Calu3 (cell line): Measurements from ENCODE around the gene MRO. TPM values are rescaled to one million over a fixed set of nuclear protein-coding genes. Genes with fewer than 3 reads are reported as not detected.

Experiments
- BruUV-seq: library from RNA; stranded (reverse); fragments of 400-500 nt; replicated peaks from 2 replicates; lab custom pipeline; 2021; lab: Mats Ljungman, UMichigan
- CTCF ChIA-PET: fragments of 300-600 bp; sonication (Branson Sonifier 250); formaldehyde crosslinking; loops from one replicate; lab custom pipeline; 2022; ENCODE audit warnings: antibody characterized with exemption; lab: Charles Lee
- DNase-seq: peaks from one replicate; pipeline ENCODE4 v3.0.0; 2022
- H3K27ac Mint-ChIP-seq: one replicate; pipeline ENCODE4 v1.8.0; 2022; ENCODE audit warnings: mixed read lengths; ENCODE audit not compliant: unreplicated experiment
- H3K27me3 Mint-ChIP-seq: one replicate; pipeline ENCODE4 v1.8.0; 2022; ENCODE audit warnings: mixed read lengths; ENCODE audit not compliant: unreplicated experiment
- H3K36me3 Mint-ChIP-seq: one replicate; pipeline ENCODE4 v1.8.0; 2022; ENCODE audit warnings: mild to moderate bottlenecking, moderate library complexity, mixed read lengths; ENCODE audit not compliant: insufficient read depth, unreplicated experiment
- H3K4me1 Mint-ChIP-seq: one replicate; pipeline ENCODE4 v1.8.0; 2022; ENCODE audit warnings: mild to moderate bottlenecking, low read depth, mixed read lengths; ENCODE audit not compliant: unreplicated experiment
- H3K4me3 Mint-ChIP-seq: one replicate; pipeline ENCODE4 v1.8.0; 2022; ENCODE audit warnings: mild to moderate bottlenecking, low read depth, moderate library complexity, mixed read lengths; ENCODE audit not compliant: unreplicated experiment
- H3K9me3 Mint-ChIP-seq: one replicate; pipeline ENCODE4 v1.8.0; 2022; ENCODE audit warnings: low read depth, mixed read lengths; ENCODE audit not compliant: unreplicated experiment
- CTCF ChIP-seq: fragments of 200-600 bp; IDR thresholded peaks from one replicate; pipeline ENCODE4 v1.8.0; 2022; ENCODE audit warnings: antibody characterized with exemption; ENCODE audit not compliant: unreplicated experiment
- intact Hi-C: fragments of 100-400 bp; cut with micrococcal nuclease; formaldehyde crosslinking; loops from one replicate; pipeline ENCODE4 v1.10.0; 2022; ENCODE audit not compliant: unreplicated experiment
- total RNA-seq: library from RNA; stranded (reverse); gene quantifications from 2 replicates; pipeline ENCODE4 v1.2.3, GENCODE V29; 2022

MRO gene
- total RNA-seq, 1 experiment from 2014 or later: not detected

DNA sequence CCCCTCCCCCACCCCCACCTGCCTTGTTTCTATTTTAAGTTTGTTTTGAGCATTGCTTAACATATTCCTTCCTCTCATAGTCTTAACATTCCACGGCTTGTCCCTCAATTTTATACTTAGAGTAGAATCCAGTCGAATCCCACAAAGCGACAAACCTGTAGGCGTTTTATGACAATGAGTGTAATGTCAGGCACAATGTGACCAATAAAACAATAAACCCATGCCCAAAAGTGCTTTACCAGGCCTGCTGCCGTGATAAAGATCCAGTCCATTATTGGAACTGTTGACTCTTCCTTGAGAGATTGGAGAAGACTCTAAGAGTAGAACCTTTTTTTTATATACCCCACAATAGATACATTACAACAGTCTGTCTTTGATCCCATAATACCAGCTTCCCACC lies 6.2 kb upstream of the MRO start:
- Mint-ChIP-seq H3K27ac (no peak overlapping the region), H3K36me3 (no peaks in the 10 kb centered on the region), H3K27me3 (no peaks in the 10 kb centered on the region), H3K4me3 (no peak overlapping the region), H3K9me3 (no peaks in the 10 kb centered on the region), H3K4me1 (no peaks in the 10 kb centered on the region)
- DNase-seq: no peak
- no peak for TF ChIP-seq CTCF
- BruUV-seq: no TSS peak
- CTCF ChIA-PET: no interaction called here
- intact Hi-C loops: loop anchor here (10.0 kb wide), 2 partner anchors 129 to 369 kb away; partner anchors contain the start of gene MEX3C

GRCh38 chr18:50825621-50826020 lies 5.8 kb upstream of the MRO start:
- H3K9me3 Mint-ChIP-seq: no peaks in the 10 kb centered on the region
- no peak for DNase-seq
- no TSS peak for BruUV-seq
- no peak overlapping the region for H3K27ac Mint-ChIP-seq
- TF ChIP-seq CTCF: no peak
- no peak overlapping the region for H3K4me3 Mint-ChIP-seq
- intact Hi-C loops: loop anchor here (10.0 kb wide), 2 partner anchors 129 to 369 kb away; partner anchors contain the start of gene MEX3C
- no peaks in the 10 kb centered on the region for H3K36me3 Mint-ChIP-seq
- H3K27me3 Mint-ChIP-seq: no peaks in the 10 kb centered on the region
- CTCF ChIA-PET: interaction anchor here (0.6 kb wide), 1 partner anchor 43 kb away, joined by 3 read pairs; no protein-coding TSS in a partner anchor
- H3K4me1 Mint-ChIP-seq: no peaks in the 10 kb centered on the region

GRCh38 chr18:50822756-50823155 lies 2.9 kb upstream of the MRO start:
- CTCF ChIA-PET: no interaction called here
- no TSS peak for BruUV-seq
- TF ChIP-seq CTCF: no peak
- H3K27me3 Mint-ChIP-seq: no peaks in the 10 kb centered on the region
- no peaks in the 10 kb centered on the region for H3K9me3 Mint-ChIP-seq
- intact Hi-C loops: loop anchor here (10.0 kb wide), 2 partner anchors 132 to 372 kb away; partner anchors contain the start of gene MEX3C
- no peak for DNase-seq
- H3K4me1 Mint-ChIP-seq: no peaks in the 10 kb centered on the region
- H3K27ac Mint-ChIP-seq: no peak overlapping the region
- no peaks in the 10 kb centered on the region for H3K36me3 Mint-ChIP-seq
- H3K4me3 Mint-ChIP-seq: no peak overlapping the region

GRCh38 chr18:50820901-50821520 lies 1.2 kb upstream of the MRO start:
- Mint-ChIP-seq H3K27me3 (no peaks in the 10 kb centered on the region), H3K9me3 (no peaks in the 10 kb centered on the region), H3K4me3 (no peak overlapping the region), H3K27ac (no peak overlapping the region), H3K4me1 (no peaks in the 10 kb centered on the region), H3K36me3 (no peaks in the 10 kb centered on the region)
- no peak for DNase-seq
- no peak for TF ChIP-seq CTCF
- no TSS peak for BruUV-seq
- CTCF ChIA-PET: interaction anchor here (0.6 to 1.4 kb wide), 2 partner anchors 46 to 376 kb away, joined by 3 to 4 read pairs; no protein-coding TSS in a partner anchor
- intact Hi-C loops: loop anchor here (1.0 to 10.0 kb wide), 4 partner anchors 46 to 374 kb away; partner anchors contain the start of gene MEX3C
